ENCODE data around the gene PPM1F.
"Not testable (repeated sequence)": the region's sequence is repeated elsewhere in the genome, so short reads cannot be mapped to it uniquely, and the experiment has no call there.

Gene PPM1F

GRCh38 chr22:21889251-21889990 lies 63.2 kb downstream of the PPM1F start:
- DNase-seq (ENCODE audit: low spot score), result no peak

DNA sequence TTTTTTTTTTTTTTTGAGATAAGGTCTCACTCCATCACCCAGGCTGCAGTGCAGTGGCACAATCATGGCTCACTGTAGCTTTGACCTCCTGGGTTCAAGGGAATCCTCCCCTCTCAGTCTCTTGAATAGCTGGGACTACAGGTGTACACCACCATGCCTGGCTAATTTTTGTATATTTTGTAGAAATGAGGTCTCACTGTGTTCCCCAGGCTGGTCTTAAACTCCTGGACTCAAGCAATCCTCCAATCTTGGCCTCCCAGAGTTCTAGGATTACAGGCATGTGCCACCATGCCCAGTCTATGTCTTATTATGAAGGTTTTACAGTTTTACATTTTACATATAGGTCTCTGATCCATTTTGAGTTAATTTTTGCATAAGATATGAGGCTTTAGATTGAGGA lies 64.8 kb downstream of the PPM1F start:
- DNase-seq (ENCODE audit: low spot score), result no peak

- DNase-seq (ENCODE audit: low spot score), result not testable (repeated sequence)
Observed at GRCh38 chr22:21883930-21884329, 68.7 kb downstream of the PPM1F start.

DNA sequence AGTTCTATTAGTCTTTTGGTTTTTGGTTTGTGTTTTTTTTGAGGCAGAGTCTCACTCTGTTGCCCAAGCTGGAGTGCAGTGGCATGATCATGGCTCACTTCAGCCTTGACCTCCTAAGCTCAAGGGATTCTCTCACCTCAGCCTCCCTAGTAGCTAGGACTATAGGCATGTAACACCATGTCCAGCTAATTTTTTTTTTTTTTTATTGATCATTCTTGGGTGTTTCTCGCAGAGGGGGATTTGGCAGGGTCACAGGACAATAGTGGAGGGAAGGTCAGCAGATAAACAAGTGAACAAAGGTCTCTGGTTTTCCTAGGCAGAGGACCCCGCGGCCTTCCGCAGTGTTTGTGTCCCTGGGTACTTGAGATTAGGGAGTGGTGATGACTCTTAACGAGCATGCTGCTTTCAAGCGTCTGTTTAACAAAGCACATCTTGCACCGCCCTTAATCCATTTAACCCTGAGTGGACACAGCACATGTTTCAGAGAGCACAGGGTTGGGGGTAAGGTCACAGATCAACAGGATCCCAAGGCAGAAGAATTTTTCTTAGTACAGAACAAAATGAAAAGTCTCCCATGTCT lies 69.8 kb downstream of the PPM1F start:
- not testable (repeated sequence) for DNase-seq (ENCODE audit: low spot score)

GRCh38 chr22:21881841-21882753 lies 70.6 kb downstream of the PPM1F start:
- no peak for DNase-seq (ENCODE audit: low spot score)

- no peak for DNase-seq (ENCODE audit: low spot score)
Observed at GRCh38 chr22:21876486-21877176, 76.0 kb downstream of the PPM1F start.

GRCh38 chr22:21874953-21875352 lies 77.7 kb downstream of the PPM1F start:
- not testable (repeated sequence) for DNase-seq (ENCODE audit: low spot score)

GRCh38 chr22:21873619-21874018 lies 79.0 kb downstream of the PPM1F start:
- DNase-seq (ENCODE audit: low spot score), result no peak

DNA sequence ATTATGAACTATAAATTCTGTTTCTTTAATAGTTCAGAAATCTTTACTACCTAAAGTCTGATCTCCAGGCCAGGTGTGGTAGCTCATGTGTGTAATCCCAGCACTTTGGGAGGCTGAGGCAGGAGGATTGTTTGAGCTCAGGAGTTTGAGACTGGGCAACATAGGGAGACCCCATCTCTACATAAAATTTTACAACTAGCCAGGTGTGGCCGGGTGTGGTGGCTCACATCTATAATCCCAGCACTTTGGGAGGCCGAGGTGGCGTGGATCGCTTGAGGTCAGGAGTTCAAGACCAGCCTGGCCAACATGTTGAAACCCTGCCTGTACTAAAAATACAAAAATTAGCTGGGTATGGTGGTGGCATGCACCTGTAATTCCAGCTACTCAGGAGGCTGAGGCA lies 79.9 kb downstream of the PPM1F start:
- DNase-seq (ENCODE audit: low spot score), result not testable (repeated sequence)
